ENCODE results near the gene RASEF. TPM values are rescaled to one million over a fixed set of nuclear protein-coding genes. Genes with fewer than 3 reads are reported as not detected.
A peak's percentile ranks its signal among the peaks of the same experiment; 100 is the strongest.
"Not testable (repeated sequence)": the region's sequence is repeated elsewhere in the genome, so short reads cannot be mapped to it uniquely, and the experiment has no call there.

The RASEF gene
- total RNA-seq (not detected), polyA plus RNA-seq (not detected), total RNA-seq (0 to 0.95 (median 0) reads per million in 6 experiments)

DNA sequence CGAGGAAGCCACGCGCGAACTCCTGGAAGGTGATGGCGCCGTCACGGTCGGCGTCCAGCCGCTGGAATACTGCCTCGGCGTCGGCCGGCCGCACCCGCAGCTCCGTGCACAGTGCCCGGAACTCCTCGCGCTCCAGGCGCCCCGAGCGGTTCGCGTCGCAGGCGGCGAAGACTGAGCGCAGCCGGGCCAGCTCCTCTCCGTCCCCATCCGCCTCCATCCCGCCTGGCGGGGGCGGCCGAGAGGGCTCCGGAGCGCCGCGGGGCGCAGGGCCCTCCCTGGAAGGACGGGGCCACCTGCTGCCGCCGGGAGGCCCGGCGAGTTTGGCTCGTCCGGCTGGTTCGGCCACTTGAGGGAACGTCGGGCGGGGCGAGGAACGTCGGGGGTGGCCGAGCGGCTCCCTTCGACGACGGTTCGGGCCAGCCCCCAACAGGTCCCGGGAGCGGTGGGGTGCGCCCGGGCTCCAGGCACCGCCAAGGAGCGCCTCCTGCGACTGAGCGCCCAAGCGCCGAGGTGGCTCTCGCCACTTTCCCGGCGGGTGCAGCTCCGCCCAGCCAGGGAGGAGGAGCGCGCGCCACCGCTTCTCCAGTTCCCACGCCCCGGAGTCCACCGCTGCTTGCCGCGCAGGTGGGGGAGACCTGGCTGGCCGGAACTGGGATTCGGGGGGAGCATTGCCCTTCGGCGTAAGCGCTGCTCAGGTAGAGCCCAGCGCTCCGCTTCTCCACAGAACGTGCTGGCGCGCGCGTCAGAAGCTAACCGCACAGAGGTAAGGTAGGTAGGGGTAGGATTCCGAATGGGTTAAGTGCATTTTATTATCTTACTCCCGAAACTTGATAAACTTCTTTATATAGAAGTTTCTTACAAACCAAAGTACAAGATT lies at the start of gene RASEF:
TSS of gene RASEF (minus strand) at position 492 of the 877 bp plus-strand sequence. CDS start at position 217, 275 bp downstream.
- peaks cover 0 to 12% (median 1%) of the 10 kb centered on the region in 3 donors for H3K36me3 Mint-ChIP-seq
- peaks cover 31 to 67% (median 43%) of the 10 kb centered on the region in 5 donors for H3K27me3 Mint-ChIP-seq
- peak within 1 kb of the TSS in 1 of 10 donors; percentile 9 for H3K4me3 Mint-ChIP-seq
- no peak within 1 kb of the TSS for H3K27ac Mint-ChIP-seq
- H3K9me3 Mint-ChIP-seq, result peaks cover 0 to 6% (median 0%) of the 10 kb centered on the region in 9 donors
- no peak for DNase-seq
- POLR2A ChIA-PET, result no interaction called here
- no peak for ATAC-seq
- H3K4me1 Mint-ChIP-seq, result peaks cover 0 to 2% (median 0%) of the 10 kb centered on the region in 4 donors

DNA sequence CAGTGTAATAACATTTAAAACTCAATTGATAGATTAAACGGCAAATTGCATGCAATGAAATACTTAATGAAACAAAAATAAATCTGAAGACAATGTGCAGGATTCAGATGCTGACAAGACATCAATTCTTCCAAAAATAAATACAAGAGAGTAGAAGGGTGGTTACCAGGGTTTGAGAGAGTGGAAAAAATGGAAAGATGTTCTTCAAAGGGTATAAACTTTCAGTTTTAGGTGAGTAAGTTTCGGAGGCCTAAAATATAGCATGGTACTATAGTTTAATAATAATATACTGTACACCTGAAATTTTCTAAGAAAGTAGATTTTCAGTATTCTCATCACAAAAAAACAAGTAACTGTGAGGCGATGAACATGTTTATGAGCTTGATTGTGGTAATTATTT lies 48.2 kb upstream of the RASEF start:
- Mint-ChIP-seq H3K4me1 (no peaks in the 10 kb centered on the region), H3K4me3 (no peak overlapping the region), H3K27ac (no peak overlapping the region), H3K27me3 (peaks cover 0 to 3% (median 0%) of the 10 kb centered on the region in 5 donors), H3K9me3 (peaks cover 10 to 36% (median 21%) of the 10 kb centered on the region in 9 donors), H3K36me3 (peaks cover 0 to 23% (median 0%) of the 10 kb centered on the region in 3 donors)
- DNase-seq (no peak), ATAC-seq (no peak)
- POLR2A ChIA-PET, result no interaction called here

GRCh38 chr9:83109296-83109695 lies 46.4 kb upstream of the RASEF start:
- DNase-seq (no peak), ATAC-seq (no peak)
- no peak overlapping the region for H3K27ac Mint-ChIP-seq
- POLR2A ChIA-PET, result no interaction called here
- H3K4me3 Mint-ChIP-seq, result no peak overlapping the region
- H3K36me3 Mint-ChIP-seq, result peaks cover 0 to 12% (median 0%) of the 10 kb centered on the region in 3 donors
- H3K9me3 Mint-ChIP-seq, result peaks cover 6 to 22% (median 12%) of the 10 kb centered on the region in 9 donors
- peaks cover 0 to 2% (median 0%) of the 10 kb centered on the region in 5 donors for H3K27me3 Mint-ChIP-seq
- H3K4me1 Mint-ChIP-seq, result no peaks in the 10 kb centered on the region

GRCh38 chr9:83108208-83108607 lies 45.3 kb upstream of the RASEF start:
- POLR2A ChIA-PET, result no interaction called here
- H3K4me3 Mint-ChIP-seq, result no peak overlapping the region
- ATAC-seq, result no peak
- H3K27ac Mint-ChIP-seq, result no peak overlapping the region
- H3K27me3 Mint-ChIP-seq, result peaks cover 0 to 2% (median 0%) of the 10 kb centered on the region in 5 donors
- no peaks in the 10 kb centered on the region for H3K4me1 Mint-ChIP-seq
- H3K36me3 Mint-ChIP-seq, result peaks cover 0 to 1% (median 0%) of the 10 kb centered on the region in 3 donors
- DNase-seq, result no peak
- peaks cover 0 to 11% (median 2%) of the 10 kb centered on the region in 9 donors for H3K9me3 Mint-ChIP-seq

- DNase-seq (no peak), ATAC-seq (no peak)
- Mint-ChIP-seq H3K27me3 (peaks cover 0 to 9% (median 1%) of the 10 kb centered on the region in 5 donors), H3K27ac (no peak overlapping the region), H3K4me3 (no peak overlapping the region), H3K9me3 (peaks cover 0 to 4% (median 0%) of the 10 kb centered on the region in 9 donors), H3K4me1 (no peaks in the 10 kb centered on the region), H3K36me3 (no peaks in the 10 kb centered on the region)
- POLR2A ChIA-PET, result no interaction called here
These were observed 43.8 kb upstream of the RASEF start for GRCh38 chr9:83106772-83107171.

DNA sequence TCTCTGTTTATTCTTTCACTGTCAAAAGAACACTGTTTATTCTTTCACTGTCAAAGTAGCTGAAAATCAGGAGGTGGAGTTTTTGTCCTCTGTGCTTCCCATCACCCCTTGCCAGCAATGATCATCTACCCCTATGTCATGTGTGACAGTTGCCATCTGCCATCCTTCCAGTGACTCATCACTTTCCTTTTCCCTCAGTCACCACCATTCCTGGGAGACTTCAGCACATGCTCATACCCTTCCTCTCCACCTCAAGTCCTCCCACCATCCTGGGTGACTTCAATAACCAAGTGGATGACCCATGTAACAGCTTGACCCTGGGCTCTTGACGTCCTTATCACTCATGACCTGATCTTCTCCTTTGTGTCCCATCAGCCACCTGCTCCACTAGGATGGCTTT lies 43.3 kb upstream of the RASEF start:
- DNase-seq (no peak), ATAC-seq (no peak)
- POLR2A ChIA-PET, result no interaction called here
- peaks cover 0 to 9% (median 1%) of the 10 kb centered on the region in 5 donors for H3K27me3 Mint-ChIP-seq
- no peak overlapping the region for H3K27ac Mint-ChIP-seq
- H3K9me3 Mint-ChIP-seq, result peaks cover 0 to 4% (median 0%) of the 10 kb centered on the region in 9 donors
- H3K4me3 Mint-ChIP-seq, result no peak overlapping the region
- H3K4me1 Mint-ChIP-seq, result no peaks in the 10 kb centered on the region
- no peaks in the 10 kb centered on the region for H3K36me3 Mint-ChIP-seq

GRCh38 chr9:83097633-83098032 lies 34.7 kb upstream of the RASEF start:
- Mint-ChIP-seq H3K4me3 (no peak overlapping the region), H3K36me3 (no peaks in the 10 kb centered on the region), H3K27ac (no peak overlapping the region), H3K27me3 (peaks cover 0 to 7% (median 0%) of the 10 kb centered on the region in 5 donors), H3K9me3 (peaks cover 0 to 9% (median 1%) of the 10 kb centered on the region in 9 donors), H3K4me1 (no peaks in the 10 kb centered on the region)
- POLR2A ChIA-PET, result no interaction called here
- no peak for DNase-seq
- ATAC-seq, result no peak

- H3K4me1 Mint-ChIP-seq, ATAC-seq, DNase-seq, H3K27me3 Mint-ChIP-seq, H3K36me3 Mint-ChIP-seq, H3K4me3 Mint-ChIP-seq, POLR2A ChIA-PET, H3K27ac Mint-ChIP-seq: not testable (repeated sequence)
- H3K9me3 Mint-ChIP-seq, result peaks cover 0 to 20% (median 9%) of the 10 kb centered on the region in 9 donors
These were observed 30.4 kb upstream of the RASEF start for GRCh38 chr9:83093311-83093710.

- Mint-ChIP-seq H3K9me3 (peaks cover 0 to 5% (median 0%) of the 10 kb centered on the region in 9 donors), H3K27ac (no peak overlapping the region), H3K27me3 (peaks cover 0 to 2% (median 0%) of the 10 kb centered on the region in 5 donors), H3K4me1 (no peaks in the 10 kb centered on the region), H3K4me3 (no peak overlapping the region), H3K36me3 (no peaks in the 10 kb centered on the region)
- ATAC-seq (no peak), DNase-seq (no peak)
- POLR2A ChIA-PET, result no interaction called here
These were observed 18.9 kb upstream of the RASEF start for GRCh38 chr9:83081846-83082245.

- ATAC-seq (no peak), DNase-seq (no peak)
- H3K36me3 Mint-ChIP-seq, result no peaks in the 10 kb centered on the region
- H3K4me1 Mint-ChIP-seq, result no peaks in the 10 kb centered on the region
- no peak overlapping the region for H3K4me3 Mint-ChIP-seq
- H3K27ac Mint-ChIP-seq, result no peak overlapping the region
- H3K27me3 Mint-ChIP-seq, result peaks cover 0 to 2% (median 0%) of the 10 kb centered on the region in 5 donors
- H3K9me3 Mint-ChIP-seq, result no peaks in the 10 kb centered on the region
- POLR2A ChIA-PET, result no interaction called here
These were observed 18.1 kb upstream of the RASEF start for GRCh38 chr9:83081010-83081409.

GRCh38 chr9:83075932-83076331 lies 13.0 kb upstream of the RASEF start:
- H3K9me3 Mint-ChIP-seq, ATAC-seq, DNase-seq, H3K27ac Mint-ChIP-seq, H3K4me1 Mint-ChIP-seq, H3K36me3 Mint-ChIP-seq, H3K4me3 Mint-ChIP-seq, POLR2A ChIA-PET: not testable (repeated sequence)
- H3K27me3 Mint-ChIP-seq, result peaks cover 0 to 21% (median 10%) of the 10 kb centered on the region in 5 donors

DNA sequence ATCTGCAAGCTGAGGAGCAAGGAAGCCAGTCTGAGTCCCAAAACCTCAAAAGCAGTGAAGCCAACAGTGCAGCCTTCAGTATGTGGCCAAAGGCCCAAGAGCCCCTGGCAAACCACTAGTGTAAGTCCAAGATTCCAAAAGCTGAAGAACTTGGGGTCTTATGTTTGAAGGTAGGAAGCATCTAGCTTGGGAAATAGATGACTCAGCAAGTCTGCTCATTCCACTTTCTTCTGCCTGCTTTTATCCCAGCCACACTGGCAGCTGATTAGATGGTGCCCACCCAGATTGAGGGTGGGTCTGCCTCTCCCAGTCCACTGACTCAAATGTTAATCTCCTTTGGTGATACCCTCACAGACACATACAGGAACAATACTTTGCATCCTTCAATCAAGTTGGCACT lies 9.6 kb upstream of the RASEF start:
- H3K27ac Mint-ChIP-seq, H3K4me3 Mint-ChIP-seq, H3K36me3 Mint-ChIP-seq, ATAC-seq, H3K4me1 Mint-ChIP-seq, POLR2A ChIA-PET, DNase-seq, H3K9me3 Mint-ChIP-seq: not testable (repeated sequence)
- H3K27me3 Mint-ChIP-seq, result peaks cover 0 to 21% (median 11%) of the 10 kb centered on the region in 5 donors

DNA sequence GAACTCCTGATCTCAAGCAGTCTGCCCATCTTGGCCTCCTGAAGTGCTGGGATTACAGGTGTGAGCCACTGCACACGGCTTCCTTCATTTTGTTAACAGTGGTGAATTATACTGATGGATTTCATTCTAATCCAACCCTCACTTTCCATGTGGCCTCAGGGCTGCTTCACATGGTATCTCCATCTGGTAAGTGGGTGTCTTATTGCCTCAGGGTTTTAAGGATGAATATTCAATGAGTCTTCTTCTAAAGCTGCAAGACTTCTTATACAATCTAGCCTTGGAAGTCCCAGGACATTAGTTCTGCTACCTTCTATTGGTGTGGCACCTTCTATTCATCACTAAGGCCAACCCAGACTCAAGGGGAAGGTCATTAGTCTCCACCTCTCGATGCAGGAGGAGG lies 8.7 kb upstream of the RASEF start:
- POLR2A ChIA-PET, result no interaction called here
- H3K27ac Mint-ChIP-seq, result no peak overlapping the region
- no peaks in the 10 kb centered on the region for H3K36me3 Mint-ChIP-seq
- no peak overlapping the region for H3K4me3 Mint-ChIP-seq
- peaks cover 0 to 3% (median 0%) of the 10 kb centered on the region in 9 donors for H3K9me3 Mint-ChIP-seq
- ATAC-seq (no peak), DNase-seq (no peak)
- H3K27me3 Mint-ChIP-seq, result peaks cover 0 to 21% (median 11%) of the 10 kb centered on the region in 5 donors
- no peaks in the 10 kb centered on the region for H3K4me1 Mint-ChIP-seq

Data from naive thymus-derived CD8-positive, alpha-beta T cell (primary cell).